SK-N-SH treated with all-trans-retinoic acid at 6 μM for 48 hours (cell line): Measurements from ENCODE around the gene INTS6L.

Experiments used
- ATAC-seq: fragments of 200-7000 bp; cut with Tn5 transposase; 3 replicates; pipeline ENCODE4 v1.9.1; 2020; ENCODE audit warnings: mild to moderate bottlenecking, moderate library complexity
- ARNTL ChIP-seq: fragments of 450-650 bp; formaldehyde crosslinking; IDR thresholded peaks from 2 replicates; pipeline ENCODE4 v1.5.0; 2020; ENCODE audit warnings: low read depth, mild to moderate bottlenecking, moderate library complexity, borderline replicate concordance
- BACH2 ChIP-seq: fragments of 250-450 bp; sonication (Bioruptor Pico); IDR thresholded peaks from 2 replicates; pipeline ENCODE4 v1.9.0; 2021; ENCODE audit warnings: mild to moderate bottlenecking, borderline replicate concordance
- CSDC2 ChIP-seq: fragments of 250-450 bp; sonication (Bioruptor Pico); IDR thresholded peaks from 2 replicates; pipeline ENCODE4 v1.5.0; 2020; ENCODE audit warnings: mild to moderate bottlenecking, moderate library complexity
- ESRRG ChIP-seq: fragments of 250-450 bp; sonication (Bioruptor Pico); IDR thresholded peaks from 2 replicates; pipeline ENCODE4 v1.6.1; 2021; ENCODE audit warnings: mild to moderate bottlenecking
- GLIS3 ChIP-seq: fragments of 250-450 bp; sonication (Bioruptor Pico); IDR thresholded peaks from 2 replicates; pipeline ENCODE4 v1.5.0; 2020; ENCODE audit warnings: mild to moderate bottlenecking, moderate library complexity
- ISL1 ChIP-seq: fragments of 250-450 bp; sonication (Bioruptor Pico); IDR thresholded peaks from 2 replicates; pipeline ENCODE4 v2.1.2; 2022; ENCODE audit warnings: mild to moderate bottlenecking, moderate library complexity
- OSR1 ChIP-seq: fragments of 250-450 bp; sonication (Bioruptor Pico); IDR thresholded peaks from 2 replicates; pipeline ENCODE4 v1.8.0; 2022; ENCODE audit warnings: moderate library complexity, mild to moderate bottlenecking, inconsistent platforms
- PPARA ChIP-seq: fragments of 250-450 bp; sonication (Bioruptor Pico); IDR thresholded peaks from 2 replicates; pipeline ENCODE4 v1.5.0; 2020; ENCODE audit warnings: mild to moderate bottlenecking, borderline replicate concordance
- SNAI2 ChIP-seq: fragments of 250-450 bp; sonication (Bioruptor Pico); IDR thresholded peaks from 2 replicates; pipeline ENCODE4 v1.5.0; 2020; ENCODE audit warnings: mild to moderate bottlenecking, moderate library complexity
- TCF4 ChIP-seq: fragments of 250-450 bp; sonication (Bioruptor Pico); IDR thresholded peaks from 2 replicates; pipeline ENCODE4 v1.8.0; 2021; ENCODE audit warnings: mild to moderate bottlenecking, moderate library complexity, borderline replicate concordance
- TOX ChIP-seq: fragments of 250-450 bp; sonication (Bioruptor Pico); IDR thresholded peaks from 2 replicates; pipeline ENCODE4 v1.8.0; 2021; ENCODE audit warnings: mild to moderate bottlenecking, moderate library complexity, borderline replicate concordance
- ZC3H10 ChIP-seq: fragments of 250-450 bp; sonication (Bioruptor Pico); IDR thresholded peaks from 2 replicates; pipeline ENCODE4 v1.5.1; 2021; ENCODE audit warnings: mild to moderate bottlenecking, moderate library complexity
- ZFP3 ChIP-seq: fragments of 250-450 bp; sonication (Bioruptor Pico); IDR thresholded peaks from 2 replicates; pipeline ENCODE4 v1.5.0; 2020; ENCODE audit warnings: mild to moderate bottlenecking, moderate library complexity
- ZNF565 ChIP-seq: fragments of 450-650 bp; formaldehyde crosslinking; conservative IDR thresholded peaks from 2 replicates; pipeline ENCODE4 v1.5.0; 2020; ENCODE audit warnings: low read depth, mild to moderate bottlenecking, moderate library complexity
- ZNF70 ChIP-seq: fragments of 450-650 bp; formaldehyde crosslinking; IDR thresholded peaks from 2 replicates; pipeline ENCODE4 v1.5.0; 2020; ENCODE audit warnings: mild to moderate bottlenecking, moderate library complexity
- TF ChIP-seq, protein P1 (sequence below): fragments of 250-450 bp; sonication (Bioruptor Pico); IDR thresholded peaks from 2 replicates; pipeline ENCODE4 v1.8.0; 2020; ENCODE audit warnings: mild to moderate bottlenecking, moderate library complexity, borderline replicate concordance
- TF ChIP-seq, protein P2 (sequence below): fragments of 250-450 bp; sonication (Bioruptor Pico); IDR thresholded peaks from 2 replicates; pipeline ENCODE4 v1.5.1; 2021; ENCODE audit warnings: mild to moderate bottlenecking, moderate library complexity
- TF ChIP-seq, protein P3 (sequence below): fragments of 250-450 bp; sonication (Bioruptor Pico); IDR thresholded peaks from 2 replicates; pipeline ENCODE4 v1.5.0; 2020; ENCODE audit warnings: mild to moderate bottlenecking, moderate library complexity
- TF ChIP-seq, protein P4 (sequence below): fragments of 250-450 bp; sonication (Bioruptor Pico); IDR thresholded peaks from 2 replicates; pipeline ENCODE4 v1.5.1; 2020; ENCODE audit warnings: low read depth, mild to moderate bottlenecking, moderate library complexity

The INTS6L gene

DNA sequence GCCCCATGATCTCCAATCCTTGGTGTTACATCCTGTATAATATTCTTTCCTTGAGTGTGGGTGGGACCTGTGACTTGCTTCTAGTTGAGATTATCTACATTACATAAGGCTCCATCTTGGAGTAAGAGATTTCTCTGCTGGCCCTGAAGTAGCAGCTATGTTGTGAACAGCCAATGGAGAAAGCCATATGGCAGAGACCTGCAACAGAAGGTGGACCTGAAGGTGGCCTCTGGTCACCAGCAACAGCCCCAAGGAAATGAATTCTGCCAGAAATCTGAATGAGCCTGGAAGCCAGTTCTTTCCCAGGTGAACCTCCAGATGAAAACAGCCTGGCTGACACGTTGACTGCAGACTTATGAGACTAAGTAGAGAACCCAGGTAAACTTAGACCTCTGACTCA is 2.3 kb upstream of the INTS6L start:
- ATAC-seq, result no peak
- no peak for TF ChIP-seq ZNF70 (CRISPR knock-in tag)
- TF ChIP-seq, all 23 proteins: peak for 0

DNA sequence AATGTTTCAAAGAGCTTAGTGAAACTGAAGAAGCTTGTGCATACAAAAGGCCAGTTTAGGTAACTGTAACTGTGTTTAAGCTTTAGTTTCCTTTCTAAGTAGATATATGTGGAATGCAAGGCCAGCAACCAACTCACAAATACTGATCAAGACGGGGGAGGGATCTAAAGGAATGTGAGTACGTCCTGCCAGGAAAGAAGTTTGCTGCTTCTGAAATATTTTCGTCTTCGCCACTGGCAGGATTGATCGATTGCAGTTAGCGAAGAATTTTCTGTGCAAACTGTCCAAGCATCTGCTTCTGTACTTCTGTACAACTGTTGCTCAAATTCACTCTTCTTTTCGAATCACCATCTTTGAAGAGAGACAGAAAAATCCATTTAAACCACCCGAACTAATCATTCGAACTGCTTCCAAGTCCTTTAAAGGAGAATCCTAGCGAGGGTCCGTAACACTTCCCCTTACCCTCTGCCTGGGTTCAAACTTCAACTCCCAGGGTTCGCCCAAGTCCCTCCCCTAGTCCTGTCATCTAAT is 373 bp upstream of the INTS6L start:
- TF ChIP-seq, protein P1, sequence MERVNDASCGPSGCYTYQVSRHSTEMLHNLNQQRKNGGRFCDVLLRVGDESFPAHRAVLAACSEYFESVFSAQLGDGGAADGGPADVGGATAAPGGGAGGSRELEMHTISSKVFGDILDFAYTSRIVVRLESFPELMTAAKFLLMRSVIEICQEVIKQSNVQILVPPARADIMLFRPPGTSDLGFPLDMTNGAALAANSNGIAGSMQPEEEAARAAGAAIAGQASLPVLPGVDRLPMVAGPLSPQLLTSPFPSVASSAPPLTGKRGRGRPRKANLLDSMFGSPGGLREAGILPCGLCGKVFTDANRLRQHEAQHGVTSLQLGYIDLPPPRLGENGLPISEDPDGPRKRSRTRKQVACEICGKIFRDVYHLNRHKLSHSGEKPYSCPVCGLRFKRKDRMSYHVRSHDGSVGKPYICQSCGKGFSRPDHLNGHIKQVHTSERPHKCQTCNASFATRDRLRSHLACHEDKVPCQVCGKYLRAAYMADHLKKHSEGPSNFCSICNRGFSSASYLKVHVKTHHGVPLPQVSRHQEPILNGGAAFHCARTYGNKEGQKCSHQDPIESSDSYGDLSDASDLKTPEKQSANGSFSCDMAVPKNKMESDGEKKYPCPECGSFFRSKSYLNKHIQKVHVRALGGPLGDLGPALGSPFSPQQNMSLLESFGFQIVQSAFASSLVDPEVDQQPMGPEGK (CRISPR knock-in tag), result no peak
- TF ChIP-seq OSR1 (CRISPR knock-in tag), result no peak
- no peak for TF ChIP-seq TOX (CRISPR knock-in tag)
- TF ChIP-seq, protein P2, sequence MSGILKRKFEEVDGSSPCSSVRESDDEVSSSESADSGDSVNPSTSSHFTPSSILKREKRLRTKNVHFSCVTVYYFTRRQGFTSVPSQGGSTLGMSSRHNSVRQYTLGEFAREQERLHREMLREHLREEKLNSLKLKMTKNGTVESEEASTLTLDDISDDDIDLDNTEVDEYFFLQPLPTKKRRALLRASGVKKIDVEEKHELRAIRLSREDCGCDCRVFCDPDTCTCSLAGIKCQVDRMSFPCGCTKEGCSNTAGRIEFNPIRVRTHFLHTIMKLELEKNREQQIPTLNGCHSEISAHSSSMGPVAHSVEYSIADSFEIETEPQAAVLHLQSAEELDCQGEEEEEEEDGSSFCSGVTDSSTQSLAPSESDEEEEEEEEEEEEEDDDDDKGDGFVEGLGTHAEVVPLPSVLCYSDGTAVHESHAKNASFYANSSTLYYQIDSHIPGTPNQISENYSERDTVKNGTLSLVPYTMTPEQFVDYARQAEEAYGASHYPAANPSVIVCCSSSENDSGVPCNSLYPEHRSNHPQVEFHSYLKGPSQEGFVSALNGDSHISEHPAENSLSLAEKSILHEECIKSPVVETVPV (CRISPR knock-in tag), result no peak
- TF ChIP-seq TCF4 (CRISPR knock-in tag), result no peak
- TF ChIP-seq GLIS3 (CRISPR knock-in tag), result no peak
- TF ChIP-seq, all 23 proteins: peak for 0
- ATAC-seq, result no peak

DNA sequence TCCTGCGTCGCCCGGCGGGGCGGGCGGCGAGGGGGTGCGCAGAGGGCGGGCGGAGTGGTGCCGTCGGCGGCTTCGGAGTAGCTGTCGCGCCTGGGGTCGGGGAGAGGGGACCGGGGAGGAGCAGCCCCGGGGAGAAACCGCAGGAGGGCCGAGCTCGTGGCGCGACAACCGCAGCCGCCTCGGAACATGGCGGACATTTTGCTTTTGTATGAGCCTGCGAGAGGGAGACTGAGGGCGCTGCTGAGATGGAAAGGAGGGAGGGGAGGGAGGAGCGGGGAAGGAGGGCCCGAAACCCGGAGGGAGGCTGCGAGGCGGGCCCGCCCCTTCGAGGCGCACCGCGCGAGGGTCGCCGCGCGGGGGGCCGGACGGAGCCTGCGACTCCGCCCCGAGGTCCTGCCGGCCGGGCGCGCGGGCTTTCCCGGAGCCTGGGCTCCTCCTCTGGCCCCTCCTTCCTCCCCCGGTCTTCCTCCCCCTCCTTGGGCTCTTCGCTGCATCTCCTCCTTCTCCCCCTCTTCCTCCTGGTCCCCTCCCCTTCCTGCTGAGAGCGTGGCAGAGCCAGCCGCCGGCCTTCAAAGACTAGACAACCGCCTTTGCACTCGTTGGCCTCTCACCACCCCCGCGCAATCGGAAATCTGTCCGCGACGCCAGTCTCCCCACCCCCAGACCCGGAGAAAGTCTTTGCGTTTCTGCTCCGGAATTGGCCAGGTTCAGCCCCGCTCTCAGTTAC is 1.1 kb downstream of the INTS6L start:
- peak; percentile 91 for ATAC-seq
- TF ChIP-seq ZNF70 (CRISPR knock-in tag) (no peak), TCF4 (CRISPR knock-in tag) (no peak), TOX (CRISPR knock-in tag) (no peak), BACH2 (CRISPR knock-in tag) (no peak), ESRRG (no peak), PPARA (CRISPR knock-in tag) (no peak), ZNF565 (CRISPR knock-in tag) (no peak), ARNTL (CRISPR knock-in tag) (no peak)
- TF ChIP-seq, protein P3, sequence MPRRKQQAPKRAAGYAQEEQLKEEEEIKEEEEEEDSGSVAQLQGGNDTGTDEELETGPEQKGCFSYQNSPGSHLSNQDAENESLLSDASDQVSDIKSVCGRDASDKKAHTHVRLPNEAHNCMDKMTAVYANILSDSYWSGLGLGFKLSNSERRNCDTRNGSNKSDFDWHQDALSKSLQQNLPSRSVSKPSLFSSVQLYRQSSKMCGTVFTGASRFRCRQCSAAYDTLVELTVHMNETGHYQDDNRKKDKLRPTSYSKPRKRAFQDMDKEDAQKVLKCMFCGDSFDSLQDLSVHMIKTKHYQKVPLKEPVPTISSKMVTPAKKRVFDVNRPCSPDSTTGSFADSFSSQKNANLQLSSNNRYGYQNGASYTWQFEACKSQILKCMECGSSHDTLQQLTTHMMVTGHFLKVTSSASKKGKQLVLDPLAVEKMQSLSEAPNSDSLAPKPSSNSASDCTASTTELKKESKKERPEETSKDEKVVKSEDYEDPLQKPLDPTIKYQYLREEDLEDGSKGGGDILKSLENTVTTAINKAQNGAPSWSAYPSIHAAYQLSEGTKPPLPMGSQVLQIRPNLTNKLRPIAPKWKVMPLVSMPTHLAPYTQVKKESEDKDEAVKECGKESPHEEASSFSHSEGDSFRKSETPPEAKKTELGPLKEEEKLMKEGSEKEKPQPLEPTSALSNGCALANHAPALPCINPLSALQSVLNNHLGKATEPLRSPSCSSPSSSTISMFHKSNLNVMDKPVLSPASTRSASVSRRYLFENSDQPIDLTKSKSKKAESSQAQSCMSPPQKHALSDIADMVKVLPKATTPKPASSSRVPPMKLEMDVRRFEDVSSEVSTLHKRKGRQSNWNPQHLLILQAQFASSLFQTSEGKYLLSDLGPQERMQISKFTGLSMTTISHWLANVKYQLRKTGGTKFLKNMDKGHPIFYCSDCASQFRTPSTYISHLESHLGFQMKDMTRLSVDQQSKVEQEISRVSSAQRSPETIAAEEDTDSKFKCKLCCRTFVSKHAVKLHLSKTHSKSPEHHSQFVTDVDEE (CRISPR knock-in tag), result no peak

DNA sequence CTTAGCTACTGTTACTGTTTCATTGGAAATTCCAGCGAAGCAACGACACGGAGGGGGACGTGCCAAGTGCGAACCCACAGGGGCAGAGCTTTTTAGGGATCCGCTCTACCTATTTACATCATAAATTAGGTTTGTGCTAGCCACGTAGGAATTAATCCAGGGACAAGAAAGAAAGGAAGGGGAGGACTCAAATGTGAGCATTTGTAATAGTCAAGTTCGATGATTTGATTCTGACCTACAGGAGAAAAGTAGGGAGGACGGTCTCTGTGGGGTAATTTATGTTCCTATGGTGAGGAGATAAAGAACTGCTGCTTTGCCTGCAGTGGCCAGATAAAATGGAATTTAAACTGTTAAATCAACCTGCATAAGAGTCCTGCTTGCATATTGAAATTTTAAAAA is 1.7 kb downstream of the INTS6L start:
- ATAC-seq, result peak; percentile 7; the same call in 2 of the 3 replicates
- TF ChIP-seq OSR1 (CRISPR knock-in tag) (no peak), SNAI2 (CRISPR knock-in tag) (no peak), ZFP3 (CRISPR knock-in tag) (no peak), TCF4 (CRISPR knock-in tag) (no peak), BACH2 (CRISPR knock-in tag) (no peak), TOX (CRISPR knock-in tag) (no peak), ARNTL (CRISPR knock-in tag) (no peak), ZC3H10 (CRISPR knock-in tag) (no peak), ISL1 (no peak), CSDC2 (no peak), ZNF565 (CRISPR knock-in tag) (no peak), GLIS3 (CRISPR knock-in tag) (no peak)
- TF ChIP-seq, protein P2 (CRISPR knock-in tag), result no peak
- TF ChIP-seq, protein P4, sequence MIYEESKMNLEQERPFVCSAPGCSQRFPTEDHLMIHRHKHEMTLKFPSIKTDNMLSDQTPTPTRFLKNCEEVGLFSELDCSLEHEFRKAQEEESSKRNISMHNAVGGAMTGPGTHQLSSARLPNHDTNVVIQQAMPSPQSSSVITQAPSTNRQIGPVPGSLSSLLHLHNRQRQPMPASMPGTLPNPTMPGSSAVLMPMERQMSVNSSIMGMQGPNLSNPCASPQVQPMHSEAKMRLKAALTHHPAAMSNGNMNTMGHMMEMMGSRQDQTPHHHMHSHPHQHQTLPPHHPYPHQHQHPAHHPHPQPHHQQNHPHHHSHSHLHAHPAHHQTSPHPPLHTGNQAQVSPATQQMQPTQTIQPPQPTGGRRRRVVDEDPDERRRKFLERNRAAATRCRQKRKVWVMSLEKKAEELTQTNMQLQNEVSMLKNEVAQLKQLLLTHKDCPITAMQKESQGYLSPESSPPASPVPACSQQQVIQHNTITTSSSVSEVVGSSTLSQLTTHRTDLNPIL (CRISPR knock-in tag), result no peak
- TF ChIP-seq, protein P3 (CRISPR knock-in tag), result no peak
- TF ChIP-seq, all 23 proteins: peak for 0
